IPS DF 6.9 (cell line): ENCODE results near the gene TTYH3.
A peak's percentile ranks its signal among the peaks of the same experiment; 100 is the strongest.
"Not testable (repeated sequence)": the region's sequence is repeated elsewhere in the genome, so short reads cannot be mapped to it uniquely, and the experiment has no call there.

Experiments used
- DNase-seq: peaks from one replicate; pipeline ENCODE4 v3.0.0-alpha.2; 2013; ENCODE audit warnings: low read depth, low spot score
- H3K27ac ChIP-seq: one replicate; pipeline ENCODE4 v1.5.1; 2013; ENCODE audit warnings: low read length, control low read depth
- H3K27me3 ChIP-seq: 2 replicates; pipeline ENCODE4 v1.6.1; 2013; ENCODE audit warnings: mild to moderate bottlenecking, low read length; ENCODE audit not compliant: control insufficient read depth, insufficient read depth
- H3K36me3 ChIP-seq: 2 replicates; pipeline ENCODE4 v1.6.1; 2013; ENCODE audit warnings: low read length; ENCODE audit not compliant: control insufficient read depth, insufficient read depth
- H3K4me1 ChIP-seq: 2 replicates; pipeline ENCODE4 v1.6.1; 2013; ENCODE audit warnings: low read length; ENCODE audit not compliant: control insufficient read depth, insufficient read depth
- H3K4me3 ChIP-seq: 2 replicates; pipeline ENCODE4 v1.5.1; 2013; ENCODE audit warnings: mild to moderate bottlenecking, low read length
- H3K9me3 ChIP-seq: 2 replicates; pipeline ENCODE4 v1.6.1; 2013; ENCODE audit warnings: low read length, inconsistent platforms; ENCODE audit not compliant: control insufficient read depth, insufficient read depth
- WGBS: extraction: QIAGEN DNeasy Blood & Tissue Kit; methylation state at CpG from one replicate; pipeline ENCODE4 v1.1.7; 2013; ENCODE audit warnings: mixed read lengths, missing lambda C conversion rate; ENCODE audit not compliant: insufficient read length, insufficient coverage; 5-methylcytosine and 5-hydroxymethylcytosine counted together

Gene TTYH3, protein sequence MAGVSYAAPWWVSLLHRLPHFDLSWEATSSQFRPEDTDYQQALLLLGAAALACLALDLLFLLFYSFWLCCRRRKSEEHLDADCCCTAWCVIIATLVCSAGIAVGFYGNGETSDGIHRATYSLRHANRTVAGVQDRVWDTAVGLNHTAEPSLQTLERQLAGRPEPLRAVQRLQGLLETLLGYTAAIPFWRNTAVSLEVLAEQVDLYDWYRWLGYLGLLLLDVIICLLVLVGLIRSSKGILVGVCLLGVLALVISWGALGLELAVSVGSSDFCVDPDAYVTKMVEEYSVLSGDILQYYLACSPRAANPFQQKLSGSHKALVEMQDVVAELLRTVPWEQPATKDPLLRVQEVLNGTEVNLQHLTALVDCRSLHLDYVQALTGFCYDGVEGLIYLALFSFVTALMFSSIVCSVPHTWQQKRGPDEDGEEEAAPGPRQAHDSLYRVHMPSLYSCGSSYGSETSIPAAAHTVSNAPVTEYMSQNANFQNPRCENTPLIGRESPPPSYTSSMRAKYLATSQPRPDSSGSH

DNA sequence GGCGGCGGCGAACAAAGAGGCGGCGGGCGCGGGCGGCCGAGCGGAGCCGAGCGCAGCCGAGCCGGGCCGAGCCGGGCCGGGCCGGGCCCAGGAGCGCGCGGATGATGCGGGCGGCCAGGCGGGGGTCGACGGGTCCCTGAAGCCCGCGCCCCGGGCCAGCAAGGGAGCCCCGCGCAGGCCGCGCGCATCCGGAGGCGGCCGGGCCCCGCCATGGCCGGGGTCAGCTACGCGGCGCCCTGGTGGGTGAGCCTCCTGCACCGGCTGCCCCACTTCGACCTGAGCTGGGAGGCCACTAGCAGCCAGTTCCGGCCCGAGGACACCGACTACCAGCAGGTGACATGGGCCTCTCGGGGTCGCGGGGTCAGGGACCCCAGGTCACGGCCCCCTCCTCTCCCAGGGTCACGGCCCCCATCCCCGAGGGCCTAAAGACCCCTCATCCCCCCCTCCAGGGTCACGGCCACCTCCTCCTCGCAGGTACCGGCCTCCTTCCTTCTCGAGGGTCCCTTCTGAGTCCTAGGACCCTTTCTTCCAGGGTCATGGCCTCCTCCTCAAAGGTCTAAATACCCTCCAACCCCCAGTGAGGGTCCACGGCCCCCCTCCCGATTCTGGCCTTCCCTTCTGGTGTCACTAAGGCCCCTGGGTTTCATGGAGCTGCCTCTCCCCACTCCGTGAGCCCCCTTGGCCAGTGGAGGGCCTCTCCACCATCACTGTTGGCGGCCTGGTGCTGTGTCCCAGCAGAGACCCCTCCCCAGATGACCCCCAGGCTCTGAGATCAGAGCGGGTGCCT, at the start of gene TTYH3:
Gene TTYH3 (plus strand): TSS at position 41 of the 787 bp plus-strand sequence. CDS start 170 bp downstream, at position 211.
- Histone ChIP-seq H3K4me1 (peaks cover 7% of the 10 kb centered on the region; the same call in 1 of the 2 replicates), H3K27me3 (no peaks in the 10 kb centered on the region), H3K36me3 (0 out of 2 replicates have a peak, but pooled peaks cover 2% of the 10 kb centered on the region), H3K4me3 (peak within 1 kb of the TSS; percentile 64), H3K27ac (no peak within 1 kb of the TSS), H3K9me3 (no peaks in the 10 kb centered on the region)
- DNase-seq = no peak
- no CpG with 5 or more reads among the region's 62 CpGs for WGBS

DNA sequence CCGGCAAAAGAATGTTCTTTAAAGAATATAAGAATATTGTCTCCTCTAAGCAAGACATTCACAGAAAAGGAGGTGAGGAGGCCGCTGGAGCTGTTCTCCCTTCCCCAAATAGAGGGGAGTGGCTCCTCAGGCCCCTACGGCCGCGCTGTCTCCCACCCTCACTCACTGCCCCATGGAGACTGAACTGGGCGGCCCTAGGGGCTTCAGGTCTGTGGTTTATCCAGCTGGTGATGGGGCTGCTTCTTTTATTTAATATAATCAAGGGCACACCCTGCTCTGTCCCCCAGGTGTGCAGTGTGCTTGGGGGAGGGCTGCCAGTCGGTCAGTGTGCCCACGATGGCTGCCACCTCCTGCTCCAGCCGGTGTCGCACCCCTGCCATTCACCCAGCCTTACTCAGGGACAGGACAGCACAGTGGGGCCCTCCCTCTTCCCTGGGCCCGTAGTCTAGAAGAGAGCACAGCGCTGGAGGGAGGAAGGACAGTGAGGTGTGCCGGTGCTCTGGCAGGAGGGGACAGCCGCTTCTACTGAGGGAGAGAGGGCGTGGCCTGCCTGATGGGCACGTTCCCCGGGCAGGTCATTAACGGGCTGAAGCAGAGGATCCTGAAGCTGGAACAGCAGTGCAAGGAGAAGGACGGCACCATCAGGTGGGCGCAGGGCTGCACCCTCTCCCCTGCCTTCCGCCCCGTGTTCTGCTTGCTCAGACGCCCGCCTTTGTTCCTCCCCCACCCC, 49.6 kb upstream of the TTYH3 start:
- Histone ChIP-seq H3K27ac (no peak overlapping the region), H3K27me3 (no peaks in the 10 kb centered on the region), H3K9me3 (no peaks in the 10 kb centered on the region), H3K4me1 (peaks cover 3% of the 10 kb centered on the region; the same call in 1 of the 2 replicates), H3K36me3 (no peaks in the 10 kb centered on the region), H3K4me3 (no peak overlapping the region)
- DNase-seq = no peak
- WGBS = no CpG with 5 or more reads among the region's 24 CpGs

DNA sequence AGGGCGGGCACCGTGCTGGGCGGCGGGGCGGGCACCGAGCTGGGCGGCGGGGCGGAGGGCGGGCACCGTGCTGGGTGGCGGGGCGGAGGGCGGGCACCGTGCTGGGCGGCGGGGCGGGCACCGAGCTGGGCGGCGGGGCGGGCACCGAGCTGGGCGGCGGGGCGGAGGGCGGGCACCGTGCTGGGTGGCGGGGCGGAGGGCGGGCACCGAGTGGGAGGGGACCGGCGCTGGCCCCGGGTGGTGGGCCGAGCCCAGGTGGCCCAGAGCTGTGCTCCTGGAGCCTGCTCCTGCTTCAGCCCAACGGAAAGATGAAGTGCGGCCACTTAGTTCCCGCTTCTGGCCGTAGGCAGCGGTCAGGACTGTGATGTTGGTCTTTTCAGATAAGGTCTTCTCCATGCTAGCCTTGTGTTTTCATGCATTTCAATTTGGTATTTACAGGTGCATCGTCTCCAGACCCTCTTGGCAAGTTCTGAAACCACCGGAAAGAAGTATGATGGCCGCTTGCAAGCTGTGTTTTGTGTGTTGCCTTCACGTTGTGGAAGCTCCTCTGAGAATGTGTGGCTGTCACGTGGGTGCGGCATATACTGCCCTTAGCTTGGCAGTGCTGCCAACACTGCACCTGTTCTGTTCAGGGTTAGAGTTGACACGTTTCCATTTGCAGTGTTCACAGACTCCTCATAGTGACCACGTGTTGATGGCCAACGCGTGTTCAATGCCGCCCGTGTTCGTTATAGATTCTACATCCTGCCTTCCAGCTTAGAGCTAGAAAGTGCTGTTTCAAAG, 47.8 kb upstream of the TTYH3 start:
- H3K36me3 ChIP-seq = no peaks in the 10 kb centered on the region
- whole genome bisulfite sequencing = no CpG with 5 or more reads among the region's 54 CpGs
- no peak overlapping the region for H3K27ac ChIP-seq
- H3K27me3 ChIP-seq = no peaks in the 10 kb centered on the region
- no peak overlapping the region for H3K4me3 ChIP-seq
- no peaks in the 10 kb centered on the region for H3K9me3 ChIP-seq
- H3K4me1 ChIP-seq = peaks cover 3% of the 10 kb centered on the region; the same call in 1 of the 2 replicates
- no peak for DNase-seq

DNA sequence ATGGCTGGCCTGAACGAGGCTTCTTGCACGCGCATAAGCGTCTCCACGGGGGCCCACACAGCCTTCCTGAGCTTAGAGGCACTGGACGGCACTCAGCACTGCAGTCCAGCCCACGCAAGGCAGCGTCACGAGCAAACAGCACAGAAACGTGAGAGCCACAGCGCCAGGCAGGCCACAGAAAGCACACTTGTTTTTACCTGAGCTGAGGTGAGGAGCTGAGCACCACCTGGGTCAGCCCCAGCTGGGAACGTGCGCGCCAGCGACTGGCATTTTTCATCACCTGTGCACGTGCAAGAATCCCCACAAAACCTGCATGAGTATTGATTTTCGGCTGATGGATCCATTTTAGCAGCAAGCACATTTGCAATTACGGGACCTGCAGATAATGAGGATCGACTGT, 46.3 kb upstream of the TTYH3 start:
- no peak overlapping the region for H3K27ac ChIP-seq

DNA sequence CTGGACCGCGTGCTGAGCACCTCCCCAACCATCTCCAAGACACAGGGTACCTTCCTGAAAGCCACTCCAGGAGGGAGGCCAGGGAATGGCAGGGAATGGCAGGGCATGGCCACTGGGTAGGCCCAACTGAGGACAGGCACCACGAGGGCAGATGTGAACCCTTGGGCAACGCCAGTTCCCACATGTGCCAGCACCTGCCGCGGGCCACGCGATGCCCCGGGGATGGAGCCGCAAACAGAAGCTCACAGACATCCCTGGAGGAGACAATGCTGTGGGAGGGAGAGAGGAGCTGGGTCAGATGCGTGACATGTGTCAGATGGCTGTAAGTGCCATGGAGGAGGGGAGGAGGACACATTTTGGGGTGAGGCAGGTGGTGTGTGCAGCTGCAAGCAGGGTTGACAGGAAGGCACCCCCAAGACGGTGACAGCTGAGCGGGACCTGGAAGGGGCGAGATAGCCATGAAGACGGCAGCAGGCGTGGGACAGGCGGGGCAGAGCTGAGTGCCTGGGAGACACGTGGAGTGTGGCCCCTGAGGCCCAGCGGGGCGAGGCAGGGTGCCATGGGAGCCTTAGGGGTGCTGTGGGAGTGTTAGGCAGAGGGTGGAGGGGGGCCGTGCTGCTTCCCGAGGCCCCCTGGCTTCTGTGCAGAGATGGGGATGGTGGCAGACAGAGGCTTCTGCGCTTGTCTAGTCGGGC, 45.3 kb upstream of the TTYH3 start:
- H3K27ac ChIP-seq = no peak overlapping the region
- H3K27me3 ChIP-seq = no peaks in the 10 kb centered on the region
- H3K9me3 ChIP-seq = no peaks in the 10 kb centered on the region
- H3K4me3 ChIP-seq = no peak overlapping the region
- DNase-seq = no peak
- peaks cover 3% of the 10 kb centered on the region; the same call in 1 of the 2 replicates for H3K4me1 ChIP-seq
- no peaks in the 10 kb centered on the region for H3K36me3 ChIP-seq
- WGBS = no CpG with 5 or more reads among the region's 24 CpGs

More for the DNA sequence above, 46.3 kb upstream of the TTYH3 start:
- Histone ChIP-seq H3K36me3 (no peaks in the 10 kb centered on the region), H3K4me3 (no peak overlapping the region), H3K4me1 (peaks cover 3% of the 10 kb centered on the region; the same call in 1 of the 2 replicates), H3K27me3 (no peaks in the 10 kb centered on the region), H3K9me3 (no peaks in the 10 kb centered on the region)
- WGBS = no CpG with 5 or more reads among the region's 19 CpGs
- DNase-seq = no peak

DNA sequence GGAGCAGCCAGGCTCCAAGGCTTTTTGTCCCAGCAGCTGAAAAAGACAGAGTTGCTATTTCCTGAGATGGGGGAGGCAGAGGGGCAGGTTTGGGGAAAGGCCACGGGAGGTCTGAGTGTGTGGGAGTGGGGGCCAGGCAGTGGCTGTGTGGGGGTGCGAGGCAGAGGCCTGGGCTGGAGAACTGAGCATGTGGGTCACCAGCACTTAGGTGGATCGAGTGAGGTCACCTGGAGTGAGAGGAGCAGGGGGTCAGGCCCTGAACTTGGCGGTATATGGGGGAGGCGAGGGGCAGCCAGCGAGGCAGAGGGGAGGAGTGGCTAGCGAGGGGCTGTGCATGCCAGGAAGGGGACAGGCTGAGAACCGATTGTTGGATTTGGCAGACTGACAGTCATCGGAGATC, 44.7 kb upstream of the TTYH3 start:
- H3K36me3 ChIP-seq = no peaks in the 10 kb centered on the region
- peaks cover 3% of the 10 kb centered on the region; the same call in 1 of the 2 replicates for H3K4me1 ChIP-seq
- DNase-seq = no peak
- no peaks in the 10 kb centered on the region for H3K9me3 ChIP-seq
- H3K27me3 ChIP-seq = no peaks in the 10 kb centered on the region
- H3K27ac ChIP-seq = no peak overlapping the region
- H3K4me3 ChIP-seq = no peak overlapping the region
- no CpG with 5 or more reads among the region's 9 CpGs for WGBS

DNA sequence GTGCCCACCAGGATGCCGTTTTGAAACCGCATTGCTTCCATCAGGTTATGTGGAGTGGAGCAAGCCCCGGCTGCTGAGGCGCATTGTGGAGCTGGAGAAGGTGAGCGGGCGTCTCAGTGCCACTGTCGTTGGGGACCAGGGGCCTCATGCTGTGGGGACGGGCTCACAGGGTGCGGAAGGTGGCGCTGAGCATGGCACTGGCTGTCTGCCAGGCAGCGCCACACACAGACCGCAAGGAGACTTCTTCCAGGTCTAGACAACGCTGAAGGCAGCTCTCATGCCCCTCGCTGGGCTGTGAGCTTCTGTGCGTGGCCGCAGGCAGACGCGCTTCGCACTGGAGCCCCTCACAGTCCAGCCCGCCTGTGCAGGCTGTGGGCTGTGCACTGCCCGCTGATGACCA, 44.0 kb upstream of the TTYH3 start:
- no peak for DNase-seq
- Histone ChIP-seq H3K27ac (no peak overlapping the region), H3K9me3 (no peaks in the 10 kb centered on the region), H3K4me1 (peaks cover 3% of the 10 kb centered on the region; the same call in 1 of the 2 replicates), H3K4me3 (no peak overlapping the region), H3K27me3 (no peaks in the 10 kb centered on the region), H3K36me3 (no peaks in the 10 kb centered on the region)
- WGBS = no CpG with 5 or more reads among the region's 21 CpGs

DNA sequence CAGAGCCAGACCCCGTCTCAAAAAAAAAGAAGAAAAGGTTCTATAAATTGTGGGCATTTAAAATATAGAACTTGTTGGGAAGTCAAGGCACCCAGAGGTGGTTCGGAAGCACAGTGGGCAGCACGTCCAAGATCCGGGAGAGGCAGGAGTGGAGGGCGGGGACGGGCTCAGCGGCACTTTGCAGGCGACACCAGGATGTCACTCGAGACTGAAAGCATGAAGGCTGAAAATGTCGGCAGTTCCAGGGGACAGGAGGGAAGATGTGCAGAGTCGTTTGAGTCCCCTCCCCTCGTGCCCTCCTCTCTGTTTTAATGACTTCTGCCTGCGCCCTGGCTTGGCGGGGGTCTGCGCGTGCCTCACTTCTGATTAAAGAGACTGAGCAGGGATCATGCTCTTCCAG, 42.4 kb upstream of the TTYH3 start:
- peaks cover 3% of the 10 kb centered on the region; the same call in 1 of the 2 replicates for H3K4me1 ChIP-seq
- H3K27me3 ChIP-seq = no peaks in the 10 kb centered on the region
- no peak for DNase-seq
- no peaks in the 10 kb centered on the region for H3K36me3 ChIP-seq
- H3K9me3 ChIP-seq = no peaks in the 10 kb centered on the region
- H3K27ac ChIP-seq = no peak overlapping the region
- no CpG with 5 or more reads among the region's 16 CpGs for WGBS
- no peak overlapping the region for H3K4me3 ChIP-seq

DNA sequence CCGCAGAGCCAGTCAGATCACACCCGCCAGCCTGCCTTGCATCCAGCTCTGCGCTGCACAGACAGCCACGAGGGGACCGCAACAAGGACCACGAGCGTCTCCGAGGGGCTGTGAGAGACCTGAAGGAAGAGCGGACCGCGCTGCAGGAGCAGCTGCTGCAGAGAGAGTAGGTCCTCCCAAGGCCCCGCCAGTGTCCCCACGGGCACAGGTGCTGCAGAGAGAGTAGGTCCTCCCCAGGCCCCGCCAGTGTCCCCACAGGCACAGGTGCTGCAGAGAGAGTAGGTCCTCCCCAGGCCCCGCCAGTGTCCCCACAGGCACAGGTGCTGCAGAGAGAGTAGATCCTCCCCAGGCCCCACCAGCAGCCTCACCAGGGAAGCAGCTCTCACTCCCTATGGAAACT, 41.8 kb upstream of the TTYH3 start:
- H3K36me3 ChIP-seq, DNase-seq, H3K27me3 ChIP-seq, H3K4me3 ChIP-seq, H3K9me3 ChIP-seq, H3K4me1 ChIP-seq, H3K27ac ChIP-seq: not testable (repeated sequence)
- no CpG with 5 or more reads among the region's 15 CpGs for WGBS
